Thoracic aorta (tissue), 2 donors: ENCODE results near the gene SESN2. TPM values are rescaled to one million over a fixed set of nuclear protein-coding genes. Genes with fewer than 3 reads are reported as not detected.

Experiments
- ATAC-seq: fragments of 150-250 bp; one replicate; pipeline ENCODE4 v1.8.0; 2017; ENCODE audit warnings: low read depth; ENCODE audit not compliant: insufficient number of reproducible peaks, low FRiP score
- DNase-seq: peaks from one replicate; pipeline ENCODE4 v3.0.0-alpha.2; 2020; ENCODE audit warnings: low spot score
- H3K27ac ChIP-seq, 2 donors: fragments of 200-600 bp; sonication (generic); 1 replicate in 1 of 2; 2 replicates in 1 of 2; pipeline ENCODE4 v1.5.1; 2016; ENCODE audit warnings: mild to moderate bottlenecking in 2 of 2, moderate library complexity in 2 of 2
- H3K27me3 ChIP-seq: fragments of 200-600 bp; sonication (generic); replicated peaks from 2 replicates; pipeline ENCODE4 v1.6.0; 2016; ENCODE audit warnings: mild to moderate bottlenecking; ENCODE audit not compliant: insufficient read depth
- H3K36me3 ChIP-seq: fragments of 200-600 bp; sonication (generic); one replicate; pipeline ENCODE4 v1.5.1; 2016
- H3K4me1 ChIP-seq, 2 donors: fragments of 200-600 bp; sonication (generic); 1 replicate in 1 of 2; 2 replicates in 1 of 2; pipeline versions ENCODE4 v1.5.1 to v1.6.0; 2016; ENCODE audit warnings: low read depth in 2 of 2, mild to moderate bottlenecking in 1 of 2; ENCODE audit not compliant: control insufficient read depth in 1 of 2
- H3K4me3 ChIP-seq: fragments of 200-600 bp; sonication (generic); 2 replicates; pipeline ENCODE4 v1.5.1; 2016; ENCODE audit warnings: mild to moderate bottlenecking
- H3K9me3 ChIP-seq: fragments of 200-600 bp; sonication (generic); 2 replicates; pipeline ENCODE4 v1.5.1; 2016
- total RNA-seq, 2 donors: library from RNA; depleted of rRNA; stranded (reverse); fragments of >200 nt; gene quantifications; one replicate each; pipeline versions ENCODE4 v1.1.0 to v1.2.3, GENCODE V29; 2016
- TF ChIP-seq, protein P1 (sequence below): fragments of 200-600 bp; sonication (generic); IDR thresholded peaks from one replicate; pipeline ENCODE4 v1.5.1; 2019; ENCODE audit warnings: antibody characterized with exemption

The SESN2 gene
- total RNA-seq, 2 donors from 2014 or later, result 10.9 to 12.6 TPM

DNA sequence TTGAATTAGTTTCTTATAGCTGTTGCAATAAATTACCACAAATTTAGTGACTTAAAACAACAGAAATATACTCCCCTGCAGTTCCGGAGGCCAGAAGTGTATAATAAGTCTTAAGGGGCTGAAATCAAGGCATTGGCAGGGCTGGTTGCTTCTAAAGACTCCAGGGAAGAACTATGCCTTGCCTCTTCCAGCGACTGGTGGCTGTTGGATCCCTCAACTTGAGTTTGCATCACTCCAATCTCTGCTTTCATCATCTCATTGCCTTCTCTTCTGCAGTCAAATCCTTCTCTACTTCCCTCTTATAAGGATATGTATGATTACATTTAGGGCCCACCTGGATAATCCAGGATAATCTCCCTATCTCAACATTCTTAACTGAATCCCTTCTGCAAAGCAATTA lies 50.4 kb downstream of the SESN2 start:
- Histone ChIP-seq H3K27me3 (no peaks in the 10 kb centered on the region), H3K36me3 (no peaks in the 10 kb centered on the region), H3K9me3 (no peaks in the 10 kb centered on the region), H3K27ac (no peak overlapping the region), H3K4me3 (no peak overlapping the region), H3K4me1 (no peaks in the 10 kb centered on the region)
- DNase-seq, result no peak
- TF ChIP-seq, protein P1, sequence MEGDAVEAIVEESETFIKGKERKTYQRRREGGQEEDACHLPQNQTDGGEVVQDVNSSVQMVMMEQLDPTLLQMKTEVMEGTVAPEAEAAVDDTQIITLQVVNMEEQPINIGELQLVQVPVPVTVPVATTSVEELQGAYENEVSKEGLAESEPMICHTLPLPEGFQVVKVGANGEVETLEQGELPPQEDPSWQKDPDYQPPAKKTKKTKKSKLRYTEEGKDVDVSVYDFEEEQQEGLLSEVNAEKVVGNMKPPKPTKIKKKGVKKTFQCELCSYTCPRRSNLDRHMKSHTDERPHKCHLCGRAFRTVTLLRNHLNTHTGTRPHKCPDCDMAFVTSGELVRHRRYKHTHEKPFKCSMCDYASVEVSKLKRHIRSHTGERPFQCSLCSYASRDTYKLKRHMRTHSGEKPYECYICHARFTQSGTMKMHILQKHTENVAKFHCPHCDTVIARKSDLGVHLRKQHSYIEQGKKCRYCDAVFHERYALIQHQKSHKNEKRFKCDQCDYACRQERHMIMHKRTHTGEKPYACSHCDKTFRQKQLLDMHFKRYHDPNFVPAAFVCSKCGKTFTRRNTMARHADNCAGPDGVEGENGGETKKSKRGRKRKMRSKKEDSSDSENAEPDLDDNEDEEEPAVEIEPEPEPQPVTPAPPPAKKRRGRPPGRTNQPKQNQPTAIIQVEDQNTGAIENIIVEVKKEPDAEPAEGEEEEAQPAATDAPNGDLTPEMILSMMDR, result no peak
- no peak for ATAC-seq

DNA sequence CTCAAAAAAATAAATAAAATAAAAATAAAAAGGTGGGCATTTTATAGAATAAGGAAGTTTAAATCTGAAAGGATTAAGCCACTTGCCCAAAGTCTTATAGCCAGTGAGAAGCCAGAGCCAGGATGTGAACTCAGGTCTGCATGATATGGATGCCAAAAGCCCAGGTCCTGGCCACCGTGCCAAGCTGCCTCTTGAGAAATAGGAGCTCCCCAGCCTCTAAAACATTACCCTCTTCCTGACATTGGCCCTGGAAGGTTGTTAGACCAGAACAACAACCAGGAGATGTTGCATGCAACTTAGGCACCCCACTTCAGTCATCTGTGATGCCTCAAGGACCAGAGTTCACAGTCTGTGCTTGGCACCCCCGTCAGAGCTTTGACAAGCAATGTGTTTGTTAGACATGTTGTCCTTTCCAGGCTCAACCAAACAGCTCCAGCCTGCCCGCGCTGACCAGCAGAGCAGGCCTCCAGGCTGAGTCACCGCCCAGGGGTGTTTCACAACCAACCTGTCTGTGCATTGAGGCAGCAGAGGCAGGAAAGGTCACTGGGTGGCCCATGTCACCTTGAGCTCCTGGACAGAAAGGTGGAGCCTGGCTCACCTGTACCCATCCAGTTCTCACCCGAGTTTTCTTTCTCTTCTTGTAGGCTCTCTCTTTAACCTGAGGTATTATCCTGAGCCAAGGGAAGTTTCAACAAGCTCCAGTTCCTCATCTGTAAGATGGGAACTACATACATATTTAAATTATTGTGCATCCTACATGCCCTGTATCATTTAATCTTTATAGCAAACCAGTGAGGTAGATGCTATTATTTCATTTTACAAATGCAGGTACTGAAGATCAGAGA lies 54.6 kb downstream of the SESN2 start:
- no peaks in the 10 kb centered on the region for H3K27me3 ChIP-seq
- DNase-seq (no peak), ATAC-seq (no peak)
- TF ChIP-seq, protein P1, result no peak
- H3K4me1 ChIP-seq, result no peaks in the 10 kb centered on the region
- H3K4me3 ChIP-seq, result no peak overlapping the region
- H3K36me3 ChIP-seq, result no peaks in the 10 kb centered on the region
- no peaks in the 10 kb centered on the region for H3K9me3 ChIP-seq
- no peak overlapping the region for H3K27ac ChIP-seq

DNA sequence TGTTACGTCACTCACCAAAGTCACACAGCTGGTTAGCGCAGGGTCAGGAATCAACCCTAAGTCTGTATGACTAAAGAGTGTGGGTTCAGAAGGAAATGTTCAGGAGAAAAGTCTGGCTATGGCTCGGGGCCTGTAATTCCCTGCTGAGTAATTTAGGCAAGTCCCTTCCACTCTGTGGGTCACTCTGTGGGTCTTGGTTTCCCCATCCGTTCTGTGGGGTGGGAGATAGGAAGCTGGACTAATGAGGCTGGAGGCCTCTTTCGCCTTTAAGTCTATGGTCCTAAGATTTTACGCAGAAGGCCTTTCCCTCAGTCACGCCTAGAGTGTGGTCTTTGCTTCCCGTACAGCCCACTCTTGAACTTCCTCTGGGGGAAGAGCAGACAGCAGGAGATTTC lies 55.2 kb downstream of the SESN2 start:
- Histone ChIP-seq H3K4me3 (no peak overlapping the region), H3K27ac (no peak overlapping the region), H3K36me3 (no peaks in the 10 kb centered on the region), H3K27me3 (no peaks in the 10 kb centered on the region), H3K9me3 (no peaks in the 10 kb centered on the region), H3K4me1 (no peaks in the 10 kb centered on the region)
- DNase-seq (no peak), ATAC-seq (no peak)
- TF ChIP-seq, protein P1, result no peak

- no peak overlapping the region for H3K27ac ChIP-seq
- H3K27me3 ChIP-seq, result no peaks in the 10 kb centered on the region
- no peaks in the 10 kb centered on the region for H3K9me3 ChIP-seq
- TF ChIP-seq, protein P1, result no peak
- DNase-seq, result no peak
- no peaks in the 10 kb centered on the region for H3K36me3 ChIP-seq
- no peak overlapping the region for H3K4me3 ChIP-seq
- no peaks in the 10 kb centered on the region for H3K4me1 ChIP-seq
- ATAC-seq, result no peak
These were observed 57.7 kb downstream of the SESN2 start for GRCh38 chr1:28317014-28317413.

DNA sequence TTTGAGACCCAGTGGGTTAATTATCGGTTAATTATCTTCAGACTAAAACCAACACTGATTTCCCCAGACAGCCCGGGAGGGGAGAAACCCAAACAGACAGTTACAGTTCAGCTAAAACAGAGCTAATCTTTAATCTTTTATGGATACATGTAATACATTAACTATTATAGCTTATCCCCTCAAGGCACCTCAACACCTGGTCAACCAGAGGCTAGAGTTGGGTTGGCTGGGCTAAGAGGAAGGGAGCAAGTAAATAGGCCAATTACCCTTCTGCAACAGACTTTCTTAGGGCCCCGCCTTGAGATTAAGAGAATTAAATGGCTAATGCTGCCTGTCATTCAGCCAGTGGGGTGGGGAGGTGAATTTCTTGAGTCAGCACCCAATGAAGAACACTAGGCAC lies 62.9 kb downstream of the SESN2 start:
- H3K36me3 ChIP-seq, result no peaks in the 10 kb centered on the region
- TF ChIP-seq, protein P1, result no peak
- H3K27me3 ChIP-seq, result no peaks in the 10 kb centered on the region
- ATAC-seq (no peak), DNase-seq (no peak)
- no peak overlapping the region for H3K4me3 ChIP-seq
- no peak overlapping the region for H3K27ac ChIP-seq
- H3K9me3 ChIP-seq, result no peaks in the 10 kb centered on the region
- no peaks in the 10 kb centered on the region for H3K4me1 ChIP-seq
